Osteoblast (primary cell): ENCODE data around the gene SORBS1. TPM values are rescaled to one million over a fixed set of nuclear protein-coding genes. Genes with fewer than 3 reads are reported as not detected.

Experiments
- DNase-seq: peaks from one replicate; pipeline ENCODE4 v3.0.0; 2011; ENCODE audit warnings: low spot score, mixed read lengths; ENCODE audit not compliant: insufficient read length; ENCODE audit errors: missing footprints
- H2AFZ ChIP-seq: 2 replicates; pipeline ENCODE4 v1.6.0; 2011; ENCODE audit warnings: mild to moderate bottlenecking, low read length
- H3K27ac ChIP-seq: 2 replicates; pipeline ENCODE4 v1.5.1; 2011; ENCODE audit warnings: mild to moderate bottlenecking, low read depth, low read length, moderate library complexity
- H3K27me3 ChIP-seq: 2 replicates; pipeline ENCODE4 v1.6.0; 2012; ENCODE audit warnings: mild to moderate bottlenecking, control low read depth, inconsistent platforms, low read length, moderate library complexity; ENCODE audit not compliant: insufficient read depth
- H3K36me3 ChIP-seq: 2 replicates; pipeline ENCODE4 v1.5.1; 2011; ENCODE audit warnings: mild to moderate bottlenecking, low read length, control low read depth, moderate library complexity; ENCODE audit not compliant: insufficient read depth
- H3K4me1 ChIP-seq: 2 replicates; pipeline ENCODE4 v1.5.1; 2011; ENCODE audit warnings: mild to moderate bottlenecking, low read length, control low read depth, moderate library complexity; ENCODE audit not compliant: insufficient read depth
- H3K4me2 ChIP-seq: 2 replicates; pipeline ENCODE4 v1.6.0; 2011; ENCODE audit warnings: mild to moderate bottlenecking, low read length; ENCODE audit not compliant: insufficient read depth
- H3K4me3 ChIP-seq: fragments of 200-600 bp; sonication (generic); 3 replicates; pipeline ENCODE4 v1.5.1; 2012; ENCODE audit warnings: mild to moderate bottlenecking, low read length, inconsistent platforms; ENCODE audit not compliant: insufficient read depth
- H3K79me2 ChIP-seq: 2 replicates; pipeline ENCODE4 v1.6.0; 2012; ENCODE audit warnings: mild to moderate bottlenecking, low read length, control low read depth, inconsistent platforms; ENCODE audit not compliant: insufficient read depth
- H3K9me3 ChIP-seq: 2 replicates; pipeline ENCODE4 v1.5.1; 2011; ENCODE audit warnings: low read depth, low read length, control low read depth
- H4K20me1 ChIP-seq: 2 replicates; pipeline ENCODE4 v1.6.0; 2012; ENCODE audit warnings: mild to moderate bottlenecking, low read length, control low read depth; ENCODE audit not compliant: insufficient read depth
- total RNA-seq: library from RNA; depleted of rRNA; stranded (reverse); fragments of >200 nt; gene quantifications from 2 replicates; pipeline ENCODE4 v1.2.3, GENCODE V29; 2012
- TF ChIP-seq, protein P1 (sequence below): IDR thresholded peaks from 2 replicates; pipeline ENCODE4 v1.5.1; 2011; ENCODE audit warnings: mild to moderate bottlenecking, low read depth, low read length, moderate library complexity; ENCODE audit errors: extremely low read depth

SORBS1 gene
- total RNA-seq, 1 donor: 0.72 TPM

DNA sequence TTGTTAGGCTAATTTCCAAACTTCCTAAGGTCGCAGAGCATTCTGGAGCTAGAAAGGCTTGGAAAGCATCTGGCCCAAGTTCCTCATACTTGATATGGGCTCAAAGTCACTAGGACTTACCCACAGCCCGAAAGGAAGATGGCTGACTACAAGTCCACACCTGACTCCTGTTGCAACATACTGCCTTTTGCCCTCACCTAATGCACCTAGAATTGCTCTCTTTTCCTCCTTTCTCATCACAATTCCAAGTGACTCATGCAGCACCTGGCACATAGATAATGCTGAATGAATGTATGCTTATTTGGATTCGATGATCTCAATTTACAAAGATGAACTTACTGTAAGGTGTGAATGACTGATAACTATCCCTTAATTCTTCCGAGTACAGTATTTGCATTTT lies 131.5 kb downstream of the SORBS1 start:
- no peak overlapping the region for H3K27ac ChIP-seq
- H4K20me1 ChIP-seq: no peaks in the 10 kb centered on the region
- no peak overlapping the region for H3K4me2 ChIP-seq
- DNase-seq: no peak
- no peak overlapping the region for H2AFZ ChIP-seq
- no peaks in the 10 kb centered on the region for H3K36me3 ChIP-seq
- TF ChIP-seq, protein P1, sequence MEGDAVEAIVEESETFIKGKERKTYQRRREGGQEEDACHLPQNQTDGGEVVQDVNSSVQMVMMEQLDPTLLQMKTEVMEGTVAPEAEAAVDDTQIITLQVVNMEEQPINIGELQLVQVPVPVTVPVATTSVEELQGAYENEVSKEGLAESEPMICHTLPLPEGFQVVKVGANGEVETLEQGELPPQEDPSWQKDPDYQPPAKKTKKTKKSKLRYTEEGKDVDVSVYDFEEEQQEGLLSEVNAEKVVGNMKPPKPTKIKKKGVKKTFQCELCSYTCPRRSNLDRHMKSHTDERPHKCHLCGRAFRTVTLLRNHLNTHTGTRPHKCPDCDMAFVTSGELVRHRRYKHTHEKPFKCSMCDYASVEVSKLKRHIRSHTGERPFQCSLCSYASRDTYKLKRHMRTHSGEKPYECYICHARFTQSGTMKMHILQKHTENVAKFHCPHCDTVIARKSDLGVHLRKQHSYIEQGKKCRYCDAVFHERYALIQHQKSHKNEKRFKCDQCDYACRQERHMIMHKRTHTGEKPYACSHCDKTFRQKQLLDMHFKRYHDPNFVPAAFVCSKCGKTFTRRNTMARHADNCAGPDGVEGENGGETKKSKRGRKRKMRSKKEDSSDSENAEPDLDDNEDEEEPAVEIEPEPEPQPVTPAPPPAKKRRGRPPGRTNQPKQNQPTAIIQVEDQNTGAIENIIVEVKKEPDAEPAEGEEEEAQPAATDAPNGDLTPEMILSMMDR: no peak
- H3K9me3 ChIP-seq: no peaks in the 10 kb centered on the region
- no peak overlapping the region for H3K4me3 ChIP-seq
- H3K4me1 ChIP-seq: no peaks in the 10 kb centered on the region
- H3K27me3 ChIP-seq: no peaks in the 10 kb centered on the region
- H3K79me2 ChIP-seq: no peaks in the 10 kb centered on the region

DNA sequence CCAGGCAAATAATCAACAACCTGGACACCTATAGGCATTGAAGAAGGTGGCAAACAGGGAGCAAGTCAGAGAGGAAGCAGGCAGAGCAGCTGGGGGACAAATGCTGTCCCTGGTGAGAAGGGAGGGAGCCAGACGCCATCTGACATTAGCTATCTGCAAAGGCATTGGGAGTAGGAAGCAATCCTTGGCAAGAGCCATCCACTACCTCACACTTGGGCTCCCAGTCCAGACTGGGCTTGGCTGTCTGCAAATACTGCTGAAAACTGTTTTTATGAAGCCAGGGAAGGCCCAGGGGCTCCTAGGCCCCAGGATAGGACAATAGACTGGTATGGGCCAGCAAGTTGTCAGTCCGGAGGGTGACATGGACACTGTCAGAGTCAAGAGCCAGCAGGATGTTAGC lies 132.5 kb downstream of the SORBS1 start:
- H3K79me2 ChIP-seq: no peaks in the 10 kb centered on the region
- H3K9me3 ChIP-seq: no peaks in the 10 kb centered on the region
- H3K27me3 ChIP-seq: no peaks in the 10 kb centered on the region
- H2AFZ ChIP-seq: no peak overlapping the region
- no peaks in the 10 kb centered on the region for H3K36me3 ChIP-seq
- no peak overlapping the region for H3K4me2 ChIP-seq
- TF ChIP-seq, protein P1: no peak
- no peak overlapping the region for H3K4me3 ChIP-seq
- H3K27ac ChIP-seq: no peak overlapping the region
- DNase-seq: no peak
- no peaks in the 10 kb centered on the region for H4K20me1 ChIP-seq
- H3K4me1 ChIP-seq: no peaks in the 10 kb centered on the region

DNA sequence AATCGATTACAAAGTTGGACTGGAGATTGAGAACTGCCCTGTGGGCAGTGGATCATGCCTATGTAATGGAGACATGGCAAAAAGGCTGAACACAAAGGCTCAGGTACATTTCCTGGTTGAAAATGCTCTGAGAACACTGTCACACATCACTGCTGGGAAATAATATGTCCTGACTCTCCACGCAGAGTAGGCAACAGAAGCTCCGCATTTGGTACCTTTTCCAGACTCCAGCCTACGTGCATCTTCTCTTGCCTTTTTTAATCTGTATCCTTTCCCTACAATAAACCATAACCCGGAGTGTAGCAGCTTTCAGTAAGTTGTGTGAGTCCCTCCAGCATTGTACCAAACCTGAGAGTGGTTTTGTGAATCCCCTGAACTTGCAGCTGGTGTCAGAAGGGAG lies 134.7 kb downstream of the SORBS1 start:
- Histone ChIP-seq H3K27ac (no peak overlapping the region), H3K4me3 (no peak overlapping the region), H3K27me3 (no peaks in the 10 kb centered on the region), H3K79me2 (no peaks in the 10 kb centered on the region), H3K36me3 (no peaks in the 10 kb centered on the region), H3K9me3 (no peaks in the 10 kb centered on the region), H4K20me1 (no peaks in the 10 kb centered on the region), H3K4me2 (no peak overlapping the region), H3K4me1 (no peaks in the 10 kb centered on the region), H2AFZ (no peak overlapping the region)
- DNase-seq: no peak
- TF ChIP-seq, protein P1: no peak

DNA sequence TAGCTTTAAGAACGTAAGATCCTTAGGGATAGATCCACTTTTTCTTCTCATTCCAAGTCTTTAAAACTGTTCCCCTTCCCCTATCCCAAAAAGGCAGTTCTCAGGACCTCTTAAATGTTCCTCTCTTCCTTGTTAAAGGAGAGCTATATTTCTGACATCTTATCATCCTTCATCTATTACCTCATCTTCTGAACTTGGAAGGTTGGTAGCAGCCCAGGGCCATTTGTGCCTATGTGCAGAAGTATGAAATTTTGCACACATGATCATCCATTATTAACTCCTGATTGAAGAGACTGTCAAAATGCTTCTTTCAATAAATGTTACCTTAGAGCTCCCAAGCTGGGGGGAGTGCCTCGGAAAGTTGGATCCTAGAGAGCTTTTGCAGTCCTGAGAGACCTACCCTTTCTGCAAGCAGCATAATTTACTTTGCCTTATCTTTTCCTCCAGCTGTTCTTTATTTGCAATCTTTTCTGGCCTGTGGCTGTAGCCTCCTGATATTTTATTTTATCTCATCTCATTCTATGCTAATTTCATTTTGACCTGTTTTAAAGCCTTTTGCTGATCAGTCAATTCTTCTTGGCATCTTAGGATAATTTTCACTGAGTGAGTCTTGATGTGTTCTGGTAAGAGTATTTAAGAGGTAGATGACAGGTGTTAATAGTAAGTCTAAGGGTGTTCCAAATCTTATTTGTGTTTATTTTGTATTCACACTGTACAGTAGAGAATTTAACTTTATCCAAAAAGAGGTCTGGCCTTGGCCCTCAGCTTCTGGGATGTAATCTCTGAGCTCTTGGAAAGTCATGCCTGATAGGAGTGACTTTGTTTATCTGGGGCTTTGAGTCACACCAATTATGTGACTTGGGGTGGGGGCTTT lies 135.3 kb downstream of the SORBS1 start:
- Histone ChIP-seq H3K4me2 (no peak overlapping the region), H3K4me1 (no peaks in the 10 kb centered on the region), H3K4me3 (no peak overlapping the region), H3K79me2 (no peaks in the 10 kb centered on the region), H3K27me3 (no peaks in the 10 kb centered on the region), H4K20me1 (no peaks in the 10 kb centered on the region), H2AFZ (no peak overlapping the region), H3K36me3 (no peaks in the 10 kb centered on the region), H3K27ac (no peak overlapping the region), H3K9me3 (no peaks in the 10 kb centered on the region)
- DNase-seq: no peak
- TF ChIP-seq, protein P1: no peak
